OCI-LY7 (cell line): ENCODE data around the gene SLC24A4.

Experiments
- CTCF ChIP-seq: fragments of 200-600 bp; sonication (generic); conservative IDR thresholded peaks from 2 replicates; pipeline ENCODE4 v1.5.1; 2014; ENCODE audit warnings: mild to moderate bottlenecking, antibody characterized with exemption, low read length, moderate library complexity, mixed read lengths
- EZH2phosphoT487 ChIP-seq: fragments of 200-600 bp; sonication (generic); IDR thresholded peaks from 2 replicates; pipeline ENCODE4 v1.6.1; 2018; ENCODE audit warnings: low read depth, borderline replicate concordance, mild to moderate bottlenecking, mixed run types, antibody characterized with exemption, low read length, moderate library complexity, mixed read lengths

GRCh38 chr14:92502541-92503286 lies 179.7 kb downstream of the SLC24A4 start:
- TF ChIP-seq CTCF (no peak), EZH2phosphoT487 (no peak)
